Osteocyte (in vitro differentiated cells): ENCODE results near the gene SLC50A1. TPM values are rescaled to one million over a fixed set of nuclear protein-coding genes. Genes with fewer than 3 reads are reported as not detected.

Experiments used
- DNase-seq: peaks from one replicate; pipeline ENCODE4 v3.0.0; 2021; ENCODE audit warnings: mixed read lengths; ENCODE audit not compliant: unreplicated experiment; ENCODE audit errors: extremely low spot score
- H3K27ac Mint-ChIP-seq: one replicate; pipeline ENCODE4 v1.8.0; 2021; ENCODE audit warnings: mild to moderate bottlenecking, mixed read lengths; ENCODE audit not compliant: unreplicated experiment
- H3K27me3 Mint-ChIP-seq: one replicate; pipeline ENCODE4 v1.8.0; 2021; ENCODE audit warnings: mixed read lengths; ENCODE audit not compliant: unreplicated experiment
- H3K36me3 Mint-ChIP-seq: one replicate; pipeline ENCODE4 v1.8.0; 2021; ENCODE audit warnings: mixed read lengths; ENCODE audit not compliant: unreplicated experiment
- H3K4me1 Mint-ChIP-seq: one replicate; pipeline ENCODE4 v1.8.0; 2021; ENCODE audit warnings: mixed read lengths; ENCODE audit not compliant: unreplicated experiment
- H3K4me3 Mint-ChIP-seq: one replicate; pipeline ENCODE4 v1.8.0; 2021; ENCODE audit warnings: mild to moderate bottlenecking, moderate library complexity, mixed read lengths; ENCODE audit not compliant: unreplicated experiment
- H3K9me3 Mint-ChIP-seq: one replicate; pipeline ENCODE4 v1.8.0; 2021; ENCODE audit warnings: mixed read lengths; ENCODE audit not compliant: unreplicated experiment
- CTCF ChIP-seq: fragments of 200-600 bp; sonication (generic); IDR thresholded peaks from 2 replicates; pipeline ENCODE4 v1.5.0; 2021; ENCODE audit warnings: antibody characterized with exemption, mild to moderate bottlenecking, moderate library complexity
- total RNA-seq: library from RNA; stranded (reverse); gene quantifications from 2 replicates; pipeline ENCODE4 v1.2.1, GENCODE V29; 2021

Gene SLC50A1
- total RNA-seq, 1 donor from 2014 or later: 26.5 TPM

- peak; percentile 7 for TF ChIP-seq CTCF
- no peak for DNase-seq
- Mint-ChIP-seq H3K27me3 (no peaks in the 10 kb centered on the region), H3K9me3 (no peaks in the 10 kb centered on the region), H3K4me1 (peaks cover 69% of the 10 kb centered on the region), H3K27ac (peak overlapping the region; percentile 92), H3K4me3 (peak overlapping the region; percentile 73), H3K36me3 (peaks cover 1% of the 10 kb centered on the region)
Observed at GRCh38 chr1:155126556-155127104, 9.0 kb upstream of the SLC50A1 start.

GRCh38 chr1:155127105-155127966 is 8.3 kb upstream of the SLC50A1 start, which contains the start of gene EFNA1:
Gene EFNA1 (plus strand): TSS chr1:155127876. CDS start chr1:155127978, 102 bp downstream.
- H3K27me3 Mint-ChIP-seq: no peaks in the 10 kb centered on the region
- H3K27ac Mint-ChIP-seq: peak within 1 kb of the TSS; percentile 92

GRCh38 chr1:155127967-155128754 is 7.5 kb upstream of the SLC50A1 start:
- DNase-seq: no peak
- Mint-ChIP-seq H3K4me1 (peaks cover 68% of the 10 kb centered on the region), H3K36me3 (peaks cover 6% of the 10 kb centered on the region), H3K4me3 (peak overlapping the region; percentile 85), H3K27me3 (no peaks in the 10 kb centered on the region), H3K9me3 (no peaks in the 10 kb centered on the region), H3K27ac (peak overlapping the region; percentile 85)
- no peak for TF ChIP-seq CTCF

More at GRCh38 chr1:155127105-155127966, 8.3 kb upstream of the SLC50A1 start, which contains the start of gene EFNA1:
- Mint-ChIP-seq H3K36me3 (peaks cover 5% of the 10 kb centered on the region), H3K4me3 (peak within 1 kb of the TSS; percentile 85), H3K9me3 (no peaks in the 10 kb centered on the region), H3K4me1 (peaks cover 70% of the 10 kb centered on the region)
- TF ChIP-seq CTCF: no peak
- DNase-seq: no peak

- H3K36me3 Mint-ChIP-seq: peaks cover 9% of the 10 kb centered on the region
- H3K27me3 Mint-ChIP-seq: no peaks in the 10 kb centered on the region
- peak overlapping the region; percentile 85 for H3K27ac Mint-ChIP-seq
- peaks cover 66% of the 10 kb centered on the region for H3K4me1 Mint-ChIP-seq
- DNase-seq: no peak
- peak overlapping the region; percentile 85 for H3K4me3 Mint-ChIP-seq
- TF ChIP-seq CTCF: no peak
- no peaks in the 10 kb centered on the region for H3K9me3 Mint-ChIP-seq
Observed at GRCh38 chr1:155128755-155129473, 6.7 kb upstream of the SLC50A1 start.
